Measurements from ENCODE around the gene AKAP8L. TPM values are rescaled to one million over a fixed set of nuclear protein-coding genes. Genes with fewer than 3 reads are reported as not detected.

AKAP8L gene
- total RNA-seq, 4 donors from 2014 or later, result 122 to 272 (median 204) TPM

- TF ChIP-seq, protein P1, sequence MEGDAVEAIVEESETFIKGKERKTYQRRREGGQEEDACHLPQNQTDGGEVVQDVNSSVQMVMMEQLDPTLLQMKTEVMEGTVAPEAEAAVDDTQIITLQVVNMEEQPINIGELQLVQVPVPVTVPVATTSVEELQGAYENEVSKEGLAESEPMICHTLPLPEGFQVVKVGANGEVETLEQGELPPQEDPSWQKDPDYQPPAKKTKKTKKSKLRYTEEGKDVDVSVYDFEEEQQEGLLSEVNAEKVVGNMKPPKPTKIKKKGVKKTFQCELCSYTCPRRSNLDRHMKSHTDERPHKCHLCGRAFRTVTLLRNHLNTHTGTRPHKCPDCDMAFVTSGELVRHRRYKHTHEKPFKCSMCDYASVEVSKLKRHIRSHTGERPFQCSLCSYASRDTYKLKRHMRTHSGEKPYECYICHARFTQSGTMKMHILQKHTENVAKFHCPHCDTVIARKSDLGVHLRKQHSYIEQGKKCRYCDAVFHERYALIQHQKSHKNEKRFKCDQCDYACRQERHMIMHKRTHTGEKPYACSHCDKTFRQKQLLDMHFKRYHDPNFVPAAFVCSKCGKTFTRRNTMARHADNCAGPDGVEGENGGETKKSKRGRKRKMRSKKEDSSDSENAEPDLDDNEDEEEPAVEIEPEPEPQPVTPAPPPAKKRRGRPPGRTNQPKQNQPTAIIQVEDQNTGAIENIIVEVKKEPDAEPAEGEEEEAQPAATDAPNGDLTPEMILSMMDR (IDR thresholded peaks at IDR 0.05), result no peak
- no peak for TF ChIP-seq POLR2A (IDR thresholded peaks at IDR 0.05)
- peaks cover 36 to 64% of the 10 kb centered on the region in 2 donors for H3K36me3 ChIP-seq
Measured at GRCh38 chr19:15394426-15394825, 24.4 kb downstream of the AKAP8L start.

GRCh38 chr19:15393963-15394362 is 24.8 kb downstream of the AKAP8L start:
- no peak overlapping the region for H3K27ac ChIP-seq
- H3K27me3 ChIP-seq, result no peaks in the 10 kb centered on the region
- H3K4me1 ChIP-seq, result no peaks in the 10 kb centered on the region
- no peak overlapping the region for H3K4me3 ChIP-seq (replicated peaks in 1 of 3)
- no peaks in the 10 kb centered on the region for H3K9me3 ChIP-seq
- TF ChIP-seq, protein P1 (IDR thresholded peaks at IDR 0.05), result no peak
- no peak for TF ChIP-seq POLR2A (IDR thresholded peaks at IDR 0.05)
- H3K36me3 ChIP-seq, result peaks cover 31 to 59% of the 10 kb centered on the region in 2 donors
- no peak for DNase-seq
- intact Hi-C loops (cut with DNase I), result no loop called here

More at GRCh38 chr19:15394426-15394825, 24.4 kb downstream of the AKAP8L start:
- no peaks in the 10 kb centered on the region for H3K9me3 ChIP-seq
- no peaks in the 10 kb centered on the region for H3K27me3 ChIP-seq
- no peak overlapping the region for H3K27ac ChIP-seq
- DNase-seq, result no peak
- 94 to 96% methylated on average over 5 of the region's 5 CpGs for WGBS, 2 donors
- no peak overlapping the region for H3K4me3 ChIP-seq (replicated peaks in 1 of 3)
- H3K4me1 ChIP-seq, result no peaks in the 10 kb centered on the region
- intact Hi-C loops (cut with DNase I), result no loop called here

DNA sequence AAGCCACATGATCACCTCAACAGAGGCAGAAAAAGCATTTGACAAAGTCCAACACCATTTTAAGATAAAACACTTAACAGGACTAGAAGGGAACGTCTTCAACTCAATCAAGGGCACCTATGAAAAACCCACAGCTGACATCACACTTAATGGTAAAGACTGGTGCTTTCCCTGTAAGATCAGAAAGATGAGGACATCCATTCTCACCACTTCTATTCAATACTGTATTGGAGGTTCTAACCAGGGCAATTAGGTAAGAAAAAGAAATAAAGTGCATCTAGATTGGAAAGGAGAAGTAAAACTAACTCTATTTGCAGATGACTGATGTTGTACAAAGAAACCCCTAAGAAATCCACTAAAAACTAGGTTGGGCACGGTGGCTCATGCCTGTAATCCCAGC is 28.0 kb downstream of the AKAP8L start:
- no peak for DNase-seq
- intact Hi-C loops (cut with DNase I), result no loop called here
- Histone ChIP-seq H3K4me3 (replicated peaks in 1 of 3) (no peak overlapping the region), H3K27me3 (no peaks in the 10 kb centered on the region), H3K9me3 (no peaks in the 10 kb centered on the region), H3K36me3 (peaks cover 0 to 36% of the 10 kb centered on the region in 2 donors), H3K4me1 (no peaks in the 10 kb centered on the region), H3K27ac (no peak overlapping the region)
- WGBS, 2 donors, result 84 to 89% methylated on average over 2 of the region's 2 CpGs
- no peak for TF ChIP-seq POLR2A (IDR thresholded peaks at IDR 0.05)
- TF ChIP-seq, protein P1 (IDR thresholded peaks at IDR 0.05), result no peak

DNA sequence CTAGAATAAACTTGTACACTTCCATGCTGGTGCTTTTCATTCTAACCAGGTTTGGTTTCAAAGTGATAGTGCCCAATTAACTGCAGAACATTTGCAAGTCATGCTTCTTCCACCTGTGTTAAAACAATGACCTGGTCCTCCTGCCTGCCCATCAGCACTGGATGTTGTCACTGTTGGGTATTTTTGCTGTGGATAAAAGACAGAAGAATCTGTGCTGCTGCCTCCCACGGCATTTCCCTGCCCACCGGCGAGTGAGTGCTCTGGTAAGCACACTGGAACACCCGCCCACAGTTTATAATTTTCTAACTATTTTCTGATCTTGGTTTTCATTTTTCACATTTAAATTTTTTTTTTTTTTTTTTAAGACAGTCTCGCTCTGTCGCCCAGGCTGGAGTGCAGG is 36.9 kb downstream of the AKAP8L start:
- TF ChIP-seq POLR2A (IDR thresholded peaks at IDR 0.05), result no peak
- TF ChIP-seq, protein P1 (IDR thresholded peaks at IDR 0.05), result no peak
- no peak overlapping the region for H3K4me3 ChIP-seq (replicated peaks in 1 of 3)
- intact Hi-C loops (cut with DNase I), result loop anchor here (5.0 kb wide), 1 partner anchor 35 kb away; the partner anchor contains the start of gene AKAP8L
- no peaks in the 10 kb centered on the region for H3K27me3 ChIP-seq
- H3K27ac ChIP-seq, result no peak overlapping the region
- DNase-seq, result no peak
- H3K36me3 ChIP-seq, result no peaks in the 10 kb centered on the region
- WGBS, 2 donors, result 93 to 95% methylated on average over 6 of the region's 6 CpGs
- peaks cover 19 to 25% of the 10 kb centered on the region in 2 donors for H3K4me1 ChIP-seq
- no peaks in the 10 kb centered on the region for H3K9me3 ChIP-seq

DNA sequence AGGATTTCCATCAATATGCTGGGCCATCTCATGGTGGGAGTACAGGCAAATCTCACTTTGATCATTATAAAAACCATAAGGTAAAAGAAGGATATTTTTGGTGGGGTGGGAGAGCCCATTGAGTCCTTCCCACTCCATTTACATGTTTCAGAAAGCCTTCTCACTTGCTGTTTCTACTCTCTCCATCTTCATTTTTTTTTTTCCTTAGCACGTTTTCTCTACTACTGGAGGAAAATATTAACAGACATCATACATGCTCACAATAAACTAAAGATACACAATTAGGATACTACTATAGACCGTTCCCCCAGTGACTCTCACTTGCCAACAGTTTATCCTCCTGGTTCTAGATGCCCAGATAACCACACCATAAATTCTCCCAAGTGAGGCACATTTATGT is 37.4 kb downstream of the AKAP8L start:
- no peak for DNase-seq
- intact Hi-C loops (cut with DNase I), result loop anchor here (5.0 kb wide), 1 partner anchor 36 kb away; the partner anchor contains the start of gene AKAP8L
- Histone ChIP-seq H3K36me3 (no peaks in the 10 kb centered on the region), H3K27me3 (no peaks in the 10 kb centered on the region), H3K27ac (no peak overlapping the region), H3K4me3 (replicated peaks in 1 of 3) (no peak overlapping the region), H3K4me1 (peaks cover 21 to 29% of the 10 kb centered on the region in 2 donors), H3K9me3 (no peaks in the 10 kb centered on the region)
- TF ChIP-seq, protein P1 (IDR thresholded peaks at IDR 0.05), result no peak
- TF ChIP-seq POLR2A (IDR thresholded peaks at IDR 0.05), result no peak
- WGBS, 2 donors, result 88 to 92% methylated on average over 2 of the region's 2 CpGs
